GM21723 (cell line): ENCODE results near the gene ARHGAP18.

Source experiments
- ATAC-seq: cut with Tn5 transposase; IDR thresholded peaks from one replicate; pipeline ENCODE4 v1.9.1; 2021; ENCODE audit warnings: mild to moderate bottlenecking, moderate library complexity; ENCODE audit not compliant: unreplicated experiment

The ARHGAP18 gene

GRCh38 chr6:129695373-129696027 lies 14.5 kb downstream of the ARHGAP18 start:
- peak; percentile 74 for ATAC-seq

- no peak for ATAC-seq
Measured at GRCh38 chr6:129694036-129694435, 15.9 kb downstream of the ARHGAP18 start.

- ATAC-seq, result no peak
Measured at GRCh38 chr6:129692467-129692866, 17.5 kb downstream of the ARHGAP18 start.

GRCh38 chr6:129691709-129692108 lies 18.3 kb downstream of the ARHGAP18 start:
- ATAC-seq, result no peak

GRCh38 chr6:129691043-129691640 lies 18.8 kb downstream of the ARHGAP18 start:
- no peak for ATAC-seq

- ATAC-seq, result peak; percentile 77
Measured at GRCh38 chr6:129686941-129687627, 22.9 kb downstream of the ARHGAP18 start.

- ATAC-seq, result no peak
Measured at GRCh38 chr6:129685662-129686031, 24.3 kb downstream of the ARHGAP18 start.

- no peak for ATAC-seq
Measured at GRCh38 chr6:129684903-129685661, 24.9 kb downstream of the ARHGAP18 start.

GRCh38 chr6:129684323-129684884 lies 25.6 kb downstream of the ARHGAP18 start:
- no peak for ATAC-seq

GRCh38 chr6:129683601-129684322 lies 26.2 kb downstream of the ARHGAP18 start:
- peak; percentile 94 for ATAC-seq

- ATAC-seq, result no peak
Measured at GRCh38 chr6:129681913-129682205, 28.1 kb downstream of the ARHGAP18 start.

GRCh38 chr6:129680633-129681032 lies 29.3 kb downstream of the ARHGAP18 start:
- ATAC-seq, result no peak

GRCh38 chr6:129679758-129680157 lies 30.2 kb downstream of the ARHGAP18 start:
- no peak for ATAC-seq

GRCh38 chr6:129679275-129679674 lies 30.7 kb downstream of the ARHGAP18 start:
- ATAC-seq, result no peak

GRCh38 chr6:129678463-129678862 lies 31.5 kb downstream of the ARHGAP18 start:
- ATAC-seq, result no peak

- no peak for ATAC-seq
Measured at GRCh38 chr6:129677620-129678325, 32.2 kb downstream of the ARHGAP18 start.

GRCh38 chr6:129675669-129676472 lies 34.1 kb downstream of the ARHGAP18 start:
- no peak for ATAC-seq

- ATAC-seq, result no peak
Measured at GRCh38 chr6:129673748-129674147, 36.2 kb downstream of the ARHGAP18 start.
